ENCODE measurements around the gene PLIN4. TPM values are rescaled to one million over a fixed set of nuclear protein-coding genes. Genes with fewer than 3 reads are reported as not detected.

The PLIN4 gene
- total and polyA plus RNA-seq, 2 experiments from 2014 or later, result 0.42 to 0.81 TPM

- H3K9me3 ChIP-seq (ENCODE audit: low read depth), result no peaks in the 10 kb centered on the region
- H3K27ac ChIP-seq, result peak overlapping the region; percentile 52
- TF ChIP-seq CTCF (IDR thresholded peaks at IDR 0.05; ENCODE audit: low read depth, low read length), result no peak
- no peaks in the 10 kb centered on the region for H3K27me3 ChIP-seq
- H3K36me3 ChIP-seq, result peaks cover 23% of the 10 kb centered on the region
- H3K4me3 ChIP-seq, result no peak overlapping the region
- peaks cover 13% of the 10 kb centered on the region for H3K4me1 ChIP-seq (ENCODE audit: low read depth)
- peak in 1 of 2 donors; percentile 80 for DNase-seq (ENCODE audit: low read depth in 1 of 2, low spot score in 1 of 2)
Observed at GRCh38 chr19:4454747-4455718, 63.3 kb downstream of the PLIN4 start.

GRCh38 chr19:4453232-4454179 is 64.8 kb downstream of the PLIN4 start:
- H3K4me1 ChIP-seq (ENCODE audit: low read depth), result peaks cover 13% of the 10 kb centered on the region
- no peak for TF ChIP-seq CTCF (IDR thresholded peaks at IDR 0.05; ENCODE audit: low read depth, low read length)
- H3K27me3 ChIP-seq, result no peaks in the 10 kb centered on the region
- H3K9me3 ChIP-seq (ENCODE audit: low read depth), result no peaks in the 10 kb centered on the region
- no peak overlapping the region for H3K4me3 ChIP-seq
- H3K36me3 ChIP-seq, result peaks cover 28% of the 10 kb centered on the region
- DNase-seq (ENCODE audit: low read depth in 1 of 2, low spot score in 1 of 2), result no peak
- H3K27ac ChIP-seq, result no peak overlapping the region

GRCh38 chr19:4452230-4452990 is 65.9 kb downstream of the PLIN4 start:
- Histone ChIP-seq H3K4me1 (ENCODE audit: low read depth) (peaks cover 13% of the 10 kb centered on the region), H3K9me3 (ENCODE audit: low read depth) (no peaks in the 10 kb centered on the region), H3K36me3 (peaks cover 38% of the 10 kb centered on the region), H3K27me3 (no peaks in the 10 kb centered on the region), H3K4me3 (no peak overlapping the region), H3K27ac (no peak overlapping the region)
- no peak for TF ChIP-seq CTCF (IDR thresholded peaks at IDR 0.05; ENCODE audit: low read depth, low read length)
- no peak for DNase-seq (ENCODE audit: low read depth in 1 of 2, low spot score in 1 of 2)

Other genes starting within 250 kb of the PLIN4 start
- gene SHD, start 239.2 kb downstream of the PLIN4 start, total RNA-seq, result 78.4 and 144 TPM in 2 replicates
- 93.2 and 129 TPM in 2 replicates for gene SHD, start 239.2 kb downstream of the PLIN4 start, polyA plus RNA-seq
- 0.92 and 2.5 TPM in 2 replicates for gene TMIGD2, start 216.1 kb downstream of the PLIN4 start, total RNA-seq
- gene TMIGD2, start 216.1 kb downstream of the PLIN4 start, polyA plus RNA-seq, result 0.84 and 2.9 TPM in 2 replicates
- 16.3 and 24.7 TPM in 2 replicates for gene FSD1, start 213.9 kb downstream of the PLIN4 start, total RNA-seq
- gene FSD1, start 213.9 kb downstream of the PLIN4 start, polyA plus RNA-seq, result 18.5 and 23.2 TPM in 2 replicates
- 12.3 and 18.0 TPM in 2 replicates for gene STAP2, start 179.7 kb downstream of the PLIN4 start, total RNA-seq
- 18.7 and 20.3 TPM in 2 replicates for gene STAP2, start 179.7 kb downstream of the PLIN4 start, polyA plus RNA-seq
- 14.4 and 19.8 TPM in 2 replicates for gene MPND, start 174.9 kb downstream of the PLIN4 start, total RNA-seq
- gene MPND, start 174.9 kb downstream of the PLIN4 start, polyA plus RNA-seq, result 19.2 and 24.3 TPM in 2 replicates
- gene SH3GL1, start 117.9 kb downstream of the PLIN4 start, total RNA-seq, result 87.2 and 97.9 TPM in 2 replicates
- gene SH3GL1, start 117.9 kb downstream of the PLIN4 start, polyA plus RNA-seq, result 92.6 and 92.8 TPM in 2 replicates
- gene CHAF1A, start 115.8 kb downstream of the PLIN4 start, total RNA-seq, result 15.3 and 20.0 TPM in 2 replicates
- 19.7 and 38.9 TPM in 2 replicates for gene CHAF1A, start 115.8 kb downstream of the PLIN4 start, polyA plus RNA-seq
- 147 and 192 TPM in 2 replicates for gene UBXN6, start 60.7 kb downstream of the PLIN4 start, total RNA-seq
- 33.7 and 46.2 TPM in 2 replicates for gene UBXN6, start 60.7 kb downstream of the PLIN4 start, polyA plus RNA-seq
- 186 and 246 TPM in 2 replicates for gene HDGFL2, start 46.2 kb downstream of the PLIN4 start, total RNA-seq
- 123 and 140 TPM in 2 replicates for gene HDGFL2, start 46.2 kb downstream of the PLIN4 start, polyA plus RNA-seq
- 4.5 and 10.1 TPM in 2 replicates for gene PLIN5, start 16.7 kb upstream of the PLIN4 start, total RNA-seq
- gene PLIN5, start 16.7 kb upstream of the PLIN4 start, polyA plus RNA-seq, result 8.7 and 10.8 TPM in 2 replicates
- 0.49 and 0.66 TPM in 2 replicates for gene LRG1, start 21.6 kb upstream of the PLIN4 start, total RNA-seq
- 0.54 and 0.68 TPM in 2 replicates for gene LRG1, start 21.6 kb upstream of the PLIN4 start, polyA plus RNA-seq
- gene SEMA6B, start 41.2 kb upstream of the PLIN4 start, total RNA-seq, result 74.8 and 130 TPM in 2 replicates
- gene SEMA6B, start 41.2 kb upstream of the PLIN4 start, polyA plus RNA-seq, result 10.5 and 23.0 TPM in 2 replicates
- gene TNFAIP8L1, start 121.0 kb upstream of the PLIN4 start, total RNA-seq, result 2.2 and 18.1 TPM in 2 replicates
- 5.1 and 18.7 TPM in 2 replicates for gene TNFAIP8L1, start 121.0 kb upstream of the PLIN4 start, polyA plus RNA-seq
- 47.9 and 107 TPM in 2 replicates for gene MYDGF, start 151.9 kb upstream of the PLIN4 start, total RNA-seq
- 122 and 206 TPM in 2 replicates for gene MYDGF, start 151.9 kb upstream of the PLIN4 start, polyA plus RNA-seq
- 47.5 and 50.4 TPM in 2 replicates for gene DPP9, start 205.4 kb upstream of the PLIN4 start, total RNA-seq
- gene DPP9, start 205.4 kb upstream of the PLIN4 start, polyA plus RNA-seq, result 19.8 and 25.4 TPM in 2 replicates

Measured in cardiac muscle cell (in vitro differentiated cells and primary cell).